ENCODE data around the gene GALNT10. TPM values are rescaled to one million over a fixed set of nuclear protein-coding genes. Genes with fewer than 3 reads are reported as not detected.

The GALNT10 gene

GRCh38 chr5:154470137-154470536 is 279.6 kb downstream of the GALNT10 start:
- Histone ChIP-seq H3K4me1 (ENCODE audit: control insufficient read depth in 2 of 2, insufficient read depth in 1 of 2, low read depth in 1 of 2, low read length in 2 of 2) (peaks cover 1 to 3% of the 10 kb centered on the region in 2 donors), H3K4me3 (ENCODE audit: low read length in 2 of 2) (no peak overlapping the region), H3K4me2 (ENCODE audit: insufficient read depth, low read length, poor library complexity, severe bottlenecking) (no peak overlapping the region), H4K91ac (ENCODE audit: low read depth, low read length, poor library complexity) (no peak overlapping the region), H3K79me1 (ENCODE audit: low read depth, low read length) (no peaks in the 10 kb centered on the region), H2BK5ac (ENCODE audit: low read length) (no peak overlapping the region), H3K23ac (ENCODE audit: low read depth, low read length, poor library complexity) (no peak overlapping the region), H2AFZ (ENCODE audit: low read length) (no peak overlapping the region), H3K9me3 (replicated peaks in 1 of 2; ENCODE audit: control insufficient read depth in 2 of 2, insufficient read depth in 1 of 2, low read depth in 1 of 2, low read length in 2 of 2) (peaks cover 0 to 2% of the 10 kb centered on the region in 2 donors), H2BK15ac (ENCODE audit: low read length) (no peak overlapping the region), H3K9ac (ENCODE audit: low read depth, low read length, poor library complexity) (no peak overlapping the region), H3K18ac (ENCODE audit: low read length) (no peak overlapping the region), H2BK12ac (ENCODE audit: low read length) (no peak overlapping the region), H3K4ac (ENCODE audit: low read length) (no peak overlapping the region), H3K14ac (ENCODE audit: low read length) (no peak overlapping the region), H2AK5ac (ENCODE audit: low read depth, low read length) (no peak overlapping the region), H4K8ac (ENCODE audit: low read depth, low read length) (no peak overlapping the region), H2BK120ac (ENCODE audit: low read depth, low read length) (no peak overlapping the region), H3K27ac (replicated peaks; ENCODE audit: low read length) (no peak overlapping the region), H3K36me3 (replicated peaks in 1 of 2; ENCODE audit: control insufficient read depth in 2 of 2, insufficient read depth in 2 of 2, low read length in 2 of 2) (no peaks in the 10 kb centered on the region), H3K27me3 (ENCODE audit: control insufficient read depth in 3 of 3, insufficient read depth in 3 of 3, low read depth in 1 of 3, low read length in 3 of 3) (peaks cover 27 to 93% (median 68%) of the 10 kb centered on the region in 3 experiments)
- no peak for DNase-seq (ENCODE audit: low spot score)
- no CpG with 5 or more reads among the region's 2 CpGs for WGBS, 2 donors (ENCODE audit: extremely low coverage in 2 of 2, insufficient read length in 2 of 2, insufficient replicate concordance in 1 of 2)

Small RNA genes within 50 kb of the gene (small RNA-seq; reads per million reads assigned to genes)
- gene MIR1294 (ENCODE audit: insufficient read depth) = 2.0 reads per million
- gene RN7SL655P (ENCODE audit: insufficient read depth) = not detected
